PFSK-1 (cell line): Measurements from ENCODE around the gene OLAH.

Experiments used
- FOXP2 ChIP-seq: optimal IDR thresholded peaks from 2 replicates; pipeline ENCODE3; 2011; ENCODE audit warnings: borderline replicate concordance, control low read depth, inconsistent platforms; ENCODE audit not compliant: insufficient read depth; ENCODE audit errors: extremely low read length, extremely low read depth
- SIN3A ChIP-seq: IDR thresholded peaks from 2 replicates; pipeline ENCODE4 v1.6.1; 2012; ENCODE audit warnings: mild to moderate bottlenecking, low read length, moderate library complexity, borderline replicate concordance; ENCODE audit not compliant: insufficient read depth
- TAF1 ChIP-seq: IDR thresholded peaks from 2 replicates; pipeline ENCODE4 v1.6.1; 2012; ENCODE audit warnings: low read length, control low read depth, borderline replicate concordance; ENCODE audit not compliant: insufficient read depth

DNA sequence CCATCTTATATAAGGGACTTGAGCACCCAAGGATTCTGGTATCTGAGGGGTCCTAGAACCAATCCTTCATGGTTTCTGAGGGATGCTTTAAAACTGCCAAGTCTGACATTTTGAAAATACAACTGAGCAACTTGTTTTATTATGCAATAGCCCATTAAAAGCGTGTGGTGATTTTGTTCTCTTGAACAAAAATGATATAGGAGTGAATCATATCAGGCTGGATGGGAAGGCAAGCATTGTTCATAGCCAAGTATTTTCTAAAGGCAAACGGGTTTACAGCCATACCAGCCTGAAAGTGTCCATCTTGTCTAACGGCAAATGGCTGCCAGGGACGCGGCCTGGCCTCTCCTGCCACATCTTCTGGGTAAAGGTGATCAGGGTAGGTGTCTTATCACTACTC, 76.8 kb downstream of the OLAH start:
- TF ChIP-seq FOXP2, result no peak
- no peak for TF ChIP-seq SIN3A
- TF ChIP-seq TAF1, result no peak
